GM12878 (cell line): ENCODE measurements around the gene PSMB3. TPM values are rescaled to one million over a fixed set of nuclear protein-coding genes. Genes with fewer than 3 reads are reported as not detected.

ENCODE experiments used
- CBX3 ChIP-seq: fragments of 200-600 bp; sonication (generic); IDR thresholded peaks from 2 replicates; pipeline ENCODE4 v1.6.1; 2016; ENCODE audit warnings: low read depth, borderline replicate concordance
- EGR1 ChIP-seq, 2 experiments: IDR thresholded peaks; 1 replicate in 1 of 2; 2 replicates in 1 of 2; pipeline ENCODE4 v1.6.1; 2011 to 2012; ENCODE audit warnings: low read depth in 2 of 2, low read length in 2 of 2, borderline replicate concordance in 1 of 2, mild to moderate bottlenecking in 1 of 2, moderate library complexity in 1 of 2
- FOXM1 ChIP-seq: IDR thresholded peaks from 2 replicates; pipeline ENCODE4 v1.6.1; 2012; ENCODE audit warnings: low read depth, mild to moderate bottlenecking, inconsistent platforms, low read length, moderate library complexity
- NFIC ChIP-seq: IDR thresholded peaks from 2 replicates; pipeline ENCODE4 v1.6.1; 2012; ENCODE audit warnings: low read depth, mild to moderate bottlenecking, inconsistent platforms, low read length, moderate library complexity
- SRF ChIP-seq, 2 experiments: IDR thresholded peaks; 2 replicates each; pipeline ENCODE4 v1.6.1; 2011; ENCODE audit warnings: low read depth in 2 of 2, low read length in 2 of 2, mild to moderate bottlenecking in 1 of 2, moderate library complexity in 1 of 2
- SUZ12 ChIP-seq: fragments of 200-600 bp; sonication (generic); IDR thresholded peaks from one replicate; pipeline ENCODE4 v1.6.1; 2018; ENCODE audit warnings: antibody characterized with exemption, mild to moderate bottlenecking; ENCODE audit not compliant: unreplicated experiment
- polyA plus RNA-seq, 11 experiments: library from polyadenylated mRNA; depleted of rRNA in 4 of 11; unstranded in 6 of 11; stranded (reverse) in 5 of 11; fragments of >200 nt; fragmentation: Nextera tagmentation in 4 of 11; fragmentation: Illumina TruSeq in 1 of 11; extraction: Ambion mirVana in 4 of 11; extraction: Trizol in 1 of 11; gene quantifications; 1 replicate in 1 of 11; 2 replicates in 10 of 11; pipeline versions ENCODE4 v1.2.1 to v1.2.3, GENCODE V29; 2011 to 2016; ENCODE audit warnings: inconsistent platforms in 2 of 11, missing spikeins in 2 of 11, low read depth in 1 of 11
- total RNA-seq, 4 experiments: library from RNA; depleted of rRNA in 3 of 4; stranded (reverse); fragments of >200 nt in 3 of 4; fragmentation: Illumina TruSeq in 1 of 4; extraction: Trizol in 1 of 4; gene quantifications; 2 replicates each; pipeline versions ENCODE4 v1.2.1 to v1.2.3, GENCODE V29; 2013 to 2021
- TF ChIP-seq, protein P1 (sequence below): fragments of 150-350 bp; IDR thresholded peaks from 2 replicates; pipeline ENCODE4 v1.6.1; 2016; ENCODE audit warnings: low read depth, low read length
- TF ChIP-seq, protein P2 (sequence below): IDR thresholded peaks from 2 replicates; pipeline ENCODE4 v1.6.1; 2012; ENCODE audit warnings: improper control_type of control experiment, low read depth, low read length; ENCODE audit not compliant: insufficient replicate concordance
- TF ChIP-seq, protein P3 (sequence below): fragments of 450-650 bp; IDR thresholded peaks from 2 replicates; pipeline ENCODE4 v1.6.1; 2016; ENCODE audit warnings: mild to moderate bottlenecking

PSMB3 gene
- total and polyA plus RNA-seq, 10 of the 15 experiments (the other 5 are each of a cell fraction or from before 2014, with no cell fraction given): 300 to 2,130 (median 490) TPM

DNA sequence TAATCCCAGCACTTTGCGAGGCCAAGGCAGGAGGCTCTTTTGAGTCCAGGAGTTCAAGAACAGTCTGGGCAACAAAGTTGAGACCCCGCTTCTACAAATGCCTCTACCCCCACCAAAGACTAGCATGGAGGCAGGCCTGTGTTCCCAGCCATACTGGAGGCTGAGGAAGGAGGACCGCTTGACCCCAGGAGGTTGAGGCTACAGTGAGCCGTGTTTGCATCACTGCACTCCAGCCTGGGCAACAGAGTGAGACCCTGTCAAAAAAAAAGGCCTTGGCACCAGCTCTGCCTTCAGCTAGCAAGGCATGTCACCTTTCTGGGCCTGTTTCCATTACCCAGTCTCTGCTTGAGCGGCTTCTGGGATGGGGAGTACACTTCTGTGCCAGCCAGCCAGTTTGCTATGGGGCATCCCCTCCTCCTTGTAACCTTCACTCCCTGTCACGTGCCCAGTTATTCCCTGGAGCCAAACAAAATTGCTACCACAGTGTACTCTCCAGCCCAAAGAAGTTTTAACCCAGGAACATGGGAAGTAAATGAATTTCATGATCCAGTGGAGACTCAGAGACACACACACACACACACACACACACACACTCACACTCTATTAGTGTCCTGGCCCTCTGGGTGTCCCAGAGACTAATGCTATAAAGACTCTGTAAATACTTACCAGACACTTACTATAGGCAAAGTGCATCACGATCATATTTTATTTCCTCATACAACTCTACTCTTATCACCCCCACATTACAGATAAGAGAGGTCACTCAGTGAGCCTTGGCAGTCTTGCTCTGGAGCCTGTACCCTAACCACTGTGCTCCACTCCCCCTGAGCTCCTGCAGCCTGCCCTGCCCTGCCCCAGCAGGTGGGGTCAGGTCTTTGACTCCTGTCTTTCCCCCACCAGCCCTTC, 19.9 kb upstream of the PSMB3 start (continued):
- TF ChIP-seq, protein P1, sequence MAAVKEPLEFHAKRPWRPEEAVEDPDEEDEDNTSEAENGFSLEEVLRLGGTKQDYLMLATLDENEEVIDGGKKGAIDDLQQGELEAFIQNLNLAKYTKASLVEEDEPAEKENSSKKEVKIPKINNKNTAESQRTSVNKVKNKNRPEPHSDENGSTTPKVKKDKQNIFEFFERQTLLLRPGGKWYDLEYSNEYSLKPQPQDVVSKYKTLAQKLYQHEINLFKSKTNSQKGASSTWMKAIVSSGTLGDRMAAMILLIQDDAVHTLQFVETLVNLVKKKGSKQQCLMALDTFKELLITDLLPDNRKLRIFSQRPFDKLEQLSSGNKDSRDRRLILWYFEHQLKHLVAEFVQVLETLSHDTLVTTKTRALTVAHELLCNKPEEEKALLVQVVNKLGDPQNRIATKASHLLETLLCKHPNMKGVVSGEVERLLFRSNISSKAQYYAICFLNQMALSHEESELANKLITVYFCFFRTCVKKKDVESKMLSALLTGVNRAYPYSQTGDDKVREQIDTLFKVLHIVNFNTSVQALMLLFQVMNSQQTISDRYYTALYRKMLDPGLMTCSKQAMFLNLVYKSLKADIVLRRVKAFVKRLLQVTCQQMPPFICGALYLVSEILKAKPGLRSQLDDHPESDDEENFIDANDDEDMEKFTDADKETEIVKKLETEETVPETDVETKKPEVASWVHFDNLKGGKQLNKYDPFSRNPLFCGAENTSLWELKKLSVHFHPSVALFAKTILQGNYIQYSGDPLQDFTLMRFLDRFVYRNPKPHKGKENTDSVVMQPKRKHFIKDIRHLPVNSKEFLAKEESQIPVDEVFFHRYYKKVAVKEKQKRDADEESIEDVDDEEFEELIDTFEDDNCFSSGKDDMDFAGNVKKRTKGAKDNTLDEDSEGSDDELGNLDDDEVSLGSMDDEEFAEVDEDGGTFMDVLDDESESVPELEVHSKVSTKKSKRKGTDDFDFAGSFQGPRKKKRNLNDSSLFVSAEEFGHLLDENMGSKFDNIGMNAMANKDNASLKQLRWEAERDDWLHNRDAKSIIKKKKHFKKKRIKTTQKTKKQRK: no peak
- TF ChIP-seq CBX3 (no peak), EGR1 (IDR thresholded peaks at IDR 0.05; ENCODE audit: borderline replicate concordance in 1 of 2, low read depth in 2 of 2, low read length in 2 of 2) (no peak), NFIC (no peak), SRF (IDR thresholded peaks at IDR 0.05; ENCODE audit: low read depth in 2 of 2, low read length in 2 of 2) (no peak), FOXM1 (no peak), SUZ12 (no peak)
- TF ChIP-seq, protein P2, sequence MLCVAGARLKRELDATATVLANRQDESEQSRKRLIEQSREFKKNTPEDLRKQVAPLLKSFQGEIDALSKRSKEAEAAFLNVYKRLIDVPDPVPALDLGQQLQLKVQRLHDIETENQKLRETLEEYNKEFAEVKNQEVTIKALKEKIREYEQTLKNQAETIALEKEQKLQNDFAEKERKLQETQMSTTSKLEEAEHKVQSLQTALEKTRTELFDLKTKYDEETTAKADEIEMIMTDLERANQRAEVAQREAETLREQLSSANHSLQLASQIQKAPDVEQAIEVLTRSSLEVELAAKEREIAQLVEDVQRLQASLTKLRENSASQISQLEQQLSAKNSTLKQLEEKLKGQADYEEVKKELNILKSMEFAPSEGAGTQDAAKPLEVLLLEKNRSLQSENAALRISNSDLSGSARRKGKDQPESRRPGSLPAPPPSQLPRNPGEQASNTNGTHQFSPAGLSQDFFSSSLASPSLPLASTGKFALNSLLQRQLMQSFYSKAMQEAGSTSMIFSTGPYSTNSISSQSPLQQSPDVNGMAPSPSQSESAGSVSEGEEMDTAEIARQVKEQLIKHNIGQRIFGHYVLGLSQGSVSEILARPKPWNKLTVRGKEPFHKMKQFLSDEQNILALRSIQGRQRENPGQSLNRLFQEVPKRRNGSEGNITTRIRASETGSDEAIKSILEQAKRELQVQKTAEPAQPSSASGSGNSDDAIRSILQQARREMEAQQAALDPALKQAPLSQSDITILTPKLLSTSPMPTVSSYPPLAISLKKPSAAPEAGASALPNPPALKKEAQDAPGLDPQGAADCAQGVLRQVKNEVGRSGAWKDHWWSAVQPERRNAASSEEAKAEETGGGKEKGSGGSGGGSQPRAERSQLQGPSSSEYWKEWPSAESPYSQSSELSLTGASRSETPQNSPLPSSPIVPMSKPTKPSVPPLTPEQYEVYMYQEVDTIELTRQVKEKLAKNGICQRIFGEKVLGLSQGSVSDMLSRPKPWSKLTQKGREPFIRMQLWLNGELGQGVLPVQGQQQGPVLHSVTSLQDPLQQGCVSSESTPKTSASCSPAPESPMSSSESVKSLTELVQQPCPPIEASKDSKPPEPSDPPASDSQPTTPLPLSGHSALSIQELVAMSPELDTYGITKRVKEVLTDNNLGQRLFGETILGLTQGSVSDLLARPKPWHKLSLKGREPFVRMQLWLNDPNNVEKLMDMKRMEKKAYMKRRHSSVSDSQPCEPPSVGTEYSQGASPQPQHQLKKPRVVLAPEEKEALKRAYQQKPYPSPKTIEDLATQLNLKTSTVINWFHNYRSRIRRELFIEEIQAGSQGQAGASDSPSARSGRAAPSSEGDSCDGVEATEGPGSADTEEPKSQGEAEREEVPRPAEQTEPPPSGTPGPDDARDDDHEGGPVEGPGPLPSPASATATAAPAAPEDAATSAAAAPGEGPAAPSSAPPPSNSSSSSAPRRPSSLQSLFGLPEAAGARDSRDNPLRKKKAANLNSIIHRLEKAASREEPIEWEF: no peak
- TF ChIP-seq, protein P3, sequence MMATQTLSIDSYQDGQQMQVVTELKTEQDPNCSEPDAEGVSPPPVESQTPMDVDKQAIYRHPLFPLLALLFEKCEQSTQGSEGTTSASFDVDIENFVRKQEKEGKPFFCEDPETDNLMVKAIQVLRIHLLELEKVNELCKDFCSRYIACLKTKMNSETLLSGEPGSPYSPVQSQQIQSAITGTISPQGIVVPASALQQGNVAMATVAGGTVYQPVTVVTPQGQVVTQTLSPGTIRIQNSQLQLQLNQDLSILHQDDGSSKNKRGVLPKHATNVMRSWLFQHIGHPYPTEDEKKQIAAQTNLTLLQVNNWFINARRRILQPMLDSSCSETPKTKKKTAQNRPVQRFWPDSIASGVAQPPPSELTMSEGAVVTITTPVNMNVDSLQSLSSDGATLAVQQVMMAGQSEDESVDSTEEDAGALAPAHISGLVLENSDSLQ: no peak
